ENCODE measurements around the gene IGSF3. TPM values are rescaled to one million over a fixed set of nuclear protein-coding genes. Genes with fewer than 3 reads are reported as not detected.

Gene IGSF3
- total and polyA plus RNA-seq, 2 experiments from 2014 or later, result 7.3 to 37.8 TPM

GRCh38 chr1:116674751-116675150 lies 7.2 kb upstream of the IGSF3 start:
- no peaks in the 10 kb centered on the region for H3K4me1 ChIP-seq (ENCODE audit: insufficient read depth)
- no peaks in the 10 kb centered on the region for H3K27me3 ChIP-seq (ENCODE audit: insufficient read depth)
- H3F3A ChIP-seq (replicated peaks; ENCODE audit: low read depth), result no peaks in the 10 kb centered on the region
- H4K20me1 ChIP-seq (replicated peaks; ENCODE audit: insufficient read depth), result no peaks in the 10 kb centered on the region
- no peak for TF ChIP-seq NANOG (IDR thresholded peaks at IDR 0.05; ENCODE audit: borderline replicate concordance)
- no peaks in the 10 kb centered on the region for H3K36me3 ChIP-seq (ENCODE audit: insufficient read depth)
- no peak overlapping the region for H3K4me3 ChIP-seq
- H2AFZ ChIP-seq, result no peak overlapping the region
- peaks cover 7% of the 10 kb centered on the region for H3K27me3 Mint-ChIP-seq (ENCODE audit: insufficient read depth, low read depth, poor library complexity)
- H3K79me2 ChIP-seq (replicated peaks; ENCODE audit: insufficient read depth), result no peaks in the 10 kb centered on the region
- H3K9me3 Mint-ChIP-seq, result no peaks in the 10 kb centered on the region
- no peak overlapping the region for H3K27ac ChIP-seq (ENCODE audit: low read depth)
- no peak overlapping the region for H3K27ac Mint-ChIP-seq
- peaks cover 2% of the 10 kb centered on the region; the same call in 1 of the 3 replicates for H3K4me1 Mint-ChIP-seq
- H3K4me3 Mint-ChIP-seq, result no peak overlapping the region
- H3K36me3 Mint-ChIP-seq (ENCODE audit: low read depth), result no peaks in the 10 kb centered on the region; the same call in 2 of the 3 replicates
- no peak overlapping the region for H3K4me2 ChIP-seq
- ATAC-seq, result no peak
- DNase-seq (ENCODE audit: low spot score), result no peak
- H3K9me2 ChIP-seq (ENCODE audit: insufficient read depth), result no peaks in the 10 kb centered on the region

- Histone ChIP-seq H3K9me2 (ENCODE audit: insufficient read depth) (no peaks in the 10 kb centered on the region), H4K20me1 (replicated peaks; ENCODE audit: insufficient read depth) (no peaks in the 10 kb centered on the region), H3K27ac (ENCODE audit: low read depth) (no peak overlapping the region), H3K79me2 (replicated peaks; ENCODE audit: insufficient read depth) (no peaks in the 10 kb centered on the region), H2AFZ (0 out of 2 replicates have a peak overlapping the region, but pooled peaks have one; percentile 32), H3K4me2 (no peak overlapping the region), H3F3A (replicated peaks; ENCODE audit: low read depth) (no peaks in the 10 kb centered on the region), H3K4me1 (ENCODE audit: insufficient read depth) (no peaks in the 10 kb centered on the region), H3K4me3 (no peak overlapping the region), H3K27me3 (ENCODE audit: insufficient read depth) (no peaks in the 10 kb centered on the region), H3K36me3 (ENCODE audit: insufficient read depth) (no peaks in the 10 kb centered on the region)
- no peak overlapping the region for H3K4me3 Mint-ChIP-seq
- ATAC-seq (no peak), DNase-seq (ENCODE audit: low spot score) (no peak)
- H3K27me3 Mint-ChIP-seq (ENCODE audit: insufficient read depth, low read depth, poor library complexity), result peaks cover 7% of the 10 kb centered on the region
- H3K27ac Mint-ChIP-seq, result no peak overlapping the region
- H3K4me1 Mint-ChIP-seq, result peaks cover 2% of the 10 kb centered on the region; the same call in 1 of the 3 replicates
- H3K9me3 Mint-ChIP-seq, result no peaks in the 10 kb centered on the region
- H3K36me3 Mint-ChIP-seq (ENCODE audit: low read depth), result no peaks in the 10 kb centered on the region; the same call in 2 of the 3 replicates
- TF ChIP-seq EZH2 (IDR thresholded peaks at IDR 0.05; ENCODE audit: low read depth, unreplicated experiment) (no peak), JUNB (IDR thresholded peaks at IDR 0.05; ENCODE audit: unreplicated experiment) (no peak), STAT1 (IDR thresholded peaks at IDR 0.05; ENCODE audit: unreplicated experiment) (no peak), CREB1 (CRISPR knock-in tag; IDR thresholded peaks at IDR 0.05; ENCODE audit: low read depth) (no peak), NANOG (IDR thresholded peaks at IDR 0.05; ENCODE audit: borderline replicate concordance) (no peak), ETS1 (IDR thresholded peaks at IDR 0.05) (no peak), ZNF331 (CRISPR knock-in tag; IDR thresholded peaks at IDR 0.05; ENCODE audit: low read depth) (no peak), CTCF (conservative IDR thresholded peaks at IDR 0.05; ENCODE audit: low read depth in 2 of 2) (no peak), POLR2AphosphoS5 (IDR thresholded peaks at IDR 0.05; ENCODE audit: low read depth) (no peak), ZNF462 (CRISPR knock-in tag; IDR thresholded peaks at IDR 0.05) (no peak), ZNF114 (CRISPR knock-in tag; IDR thresholded peaks at IDR 0.05) (no peak)
Measured at GRCh38 chr1:116674011-116674531, 6.5 kb upstream of the IGSF3 start.
